BLaER1 (cell line): ENCODE results near the gene GHRHR.
A peak's percentile ranks its signal among the peaks of the same experiment; 100 is the strongest.

Source experiments
- H3K27ac ChIP-seq: shearing (Covaris generic); formaldehyde crosslinking; 2 replicates; pipeline ENCODE4 v1.8.1; 2022
- H3K27me3 ChIP-seq: shearing (Covaris generic); formaldehyde crosslinking; 2 replicates; pipeline ENCODE4 v1.8.1; 2022
- H3K36me3 ChIP-seq: shearing (Covaris generic); formaldehyde crosslinking; 2 replicates; pipeline ENCODE4 v1.8.1; 2022
- H3K4me1 ChIP-seq: shearing (Covaris generic); formaldehyde crosslinking; 2 replicates; pipeline ENCODE4 v1.8.1; 2022
- H3K4me2 ChIP-seq: shearing (Covaris generic); formaldehyde crosslinking; 2 replicates; pipeline ENCODE4 v1.8.1; 2022
- H3K4me3 ChIP-seq: shearing (Covaris generic); formaldehyde crosslinking; 2 replicates; pipeline ENCODE4 v1.8.1; 2022
- H3K9ac ChIP-seq: shearing (Covaris generic); formaldehyde crosslinking; 2 replicates; pipeline ENCODE4 v1.8.1; 2022
- H3K9me3 ChIP-seq: shearing (Covaris generic); formaldehyde crosslinking; 2 replicates; pipeline ENCODE4 v1.8.1; 2022
- H4K20me1 ChIP-seq: shearing (Covaris generic); formaldehyde crosslinking; 2 replicates; pipeline ENCODE4 v1.8.1; 2022
- Cebpa-rat ChIP-seq: shearing (Covaris generic); IDR thresholded peaks from 2 replicates; pipeline ENCODE4 v1.8.1; 2022

Gene GHRHR

DNA sequence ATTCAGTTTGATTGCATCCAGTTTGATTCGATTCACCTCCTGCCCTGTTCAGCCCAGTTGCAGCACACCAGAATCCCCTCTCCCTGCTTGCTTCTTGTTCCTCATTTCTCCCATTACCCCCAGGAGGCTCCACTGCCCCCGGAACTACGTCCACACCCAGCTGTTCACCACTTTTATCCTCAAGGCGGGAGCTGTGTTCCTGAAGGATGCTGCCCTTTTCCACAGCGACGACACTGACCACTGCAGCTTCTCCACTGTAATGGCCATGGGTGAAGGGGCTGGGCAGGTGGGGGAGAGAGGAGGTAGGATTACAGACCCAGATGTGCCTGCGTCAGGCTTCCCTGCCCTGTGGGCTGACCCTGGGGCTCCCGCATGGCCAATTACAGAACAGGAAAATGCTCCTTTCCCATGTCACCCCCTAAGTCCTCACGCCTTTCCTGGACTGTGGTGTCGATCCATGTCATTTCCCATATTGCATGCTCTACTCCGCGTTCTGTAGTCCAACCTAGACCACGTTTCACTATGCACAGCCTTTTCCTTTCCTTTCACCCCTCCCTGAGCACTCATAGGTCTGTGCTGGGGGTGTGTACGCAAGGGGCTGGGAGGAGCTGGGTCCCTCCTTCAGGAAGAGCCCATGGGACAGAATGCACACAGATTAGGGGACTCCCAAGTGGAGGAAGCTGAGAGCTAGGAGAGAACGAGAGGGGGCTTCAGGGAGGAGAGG is 8.2 kb downstream of the GHRHR start:
- Histone ChIP-seq H3K4me1 (peaks cover 58% of the 10 kb centered on the region), H4K20me1 (no peaks in the 10 kb centered on the region), H3K4me3 (no peak overlapping the region), H3K36me3 (no peaks in the 10 kb centered on the region), H3K27me3 (no peaks in the 10 kb centered on the region), H3K9me3 (no peaks in the 10 kb centered on the region), H3K27ac (no peak overlapping the region), H3K9ac (no peak overlapping the region), H3K4me2 (no peak overlapping the region)
- no peak for TF ChIP-seq Cebpa-rat

DNA sequence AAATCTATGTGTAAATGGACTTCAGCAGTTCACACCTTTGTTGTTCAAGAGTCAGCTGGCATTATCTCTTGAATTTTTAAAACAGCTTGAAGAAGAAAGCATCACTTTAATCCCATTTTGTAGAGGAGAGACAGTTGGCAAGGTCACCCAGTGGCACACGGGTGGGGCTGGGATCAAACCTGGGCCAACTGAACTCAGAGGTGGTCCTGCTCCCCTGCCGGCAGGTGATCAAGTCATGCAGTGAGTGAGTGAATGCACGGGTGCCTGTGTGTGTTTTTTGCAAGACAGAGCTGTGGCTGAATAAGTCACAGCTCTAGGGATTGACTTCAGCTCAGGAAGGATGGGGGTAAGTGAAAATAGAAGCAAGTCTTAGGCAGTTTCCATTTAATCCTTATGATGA is 9.5 kb downstream of the GHRHR start:
- H3K9ac ChIP-seq, result no peak overlapping the region
- H4K20me1 ChIP-seq, result no peaks in the 10 kb centered on the region
- no peak overlapping the region for H3K4me2 ChIP-seq
- H3K9me3 ChIP-seq, result no peaks in the 10 kb centered on the region
- no peaks in the 10 kb centered on the region for H3K27me3 ChIP-seq
- H3K4me1 ChIP-seq, result peaks cover 51% of the 10 kb centered on the region
- no peak overlapping the region for H3K27ac ChIP-seq
- TF ChIP-seq Cebpa-rat, result no peak
- no peak overlapping the region for H3K4me3 ChIP-seq
- H3K36me3 ChIP-seq, result no peaks in the 10 kb centered on the region

DNA sequence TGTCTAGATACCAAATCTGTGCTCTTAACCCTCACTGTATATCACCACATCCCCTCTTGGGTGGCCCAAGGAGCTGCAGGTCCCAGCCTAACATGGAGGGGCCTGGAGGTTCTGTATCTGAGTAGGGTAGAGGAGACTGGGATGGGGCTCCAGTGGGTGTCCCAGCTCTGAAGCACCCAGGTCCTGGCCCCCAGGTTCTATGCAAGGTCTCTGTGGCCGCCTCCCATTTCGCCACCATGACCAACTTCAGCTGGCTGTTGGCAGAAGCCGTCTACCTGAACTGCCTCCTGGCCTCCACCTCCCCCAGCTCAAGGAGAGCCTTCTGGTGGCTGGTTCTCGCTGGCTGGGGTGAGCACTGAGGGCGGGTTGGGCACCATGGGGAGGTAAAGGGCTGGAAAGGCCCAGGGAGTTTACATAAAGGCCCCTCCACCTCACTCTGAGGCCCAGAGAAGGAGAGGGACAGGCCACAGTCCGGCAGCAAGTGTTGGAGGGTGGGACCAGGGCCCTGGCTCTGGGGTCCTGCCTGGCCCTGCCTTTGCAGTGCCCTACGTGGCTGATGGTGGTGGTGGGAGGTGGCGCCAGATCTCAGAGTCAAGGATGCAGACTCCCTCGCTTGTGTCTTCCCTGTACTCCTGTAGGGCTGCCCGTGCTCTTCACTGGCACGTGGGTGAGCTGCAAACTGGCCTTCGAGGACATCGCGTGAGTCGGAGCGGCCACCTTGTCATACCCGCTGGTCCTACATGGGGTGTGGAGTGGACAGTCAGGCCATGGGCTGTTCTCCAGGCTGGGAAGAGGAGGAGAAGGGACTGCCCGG is 10.2 kb downstream of the GHRHR start:
- Histone ChIP-seq H3K4me2 (peak overlapping the region; percentile 55), H3K27me3 (no peaks in the 10 kb centered on the region), H3K9me3 (no peaks in the 10 kb centered on the region), H3K4me3 (no peak overlapping the region), H3K36me3 (no peaks in the 10 kb centered on the region), H3K27ac (no peak overlapping the region), H4K20me1 (no peaks in the 10 kb centered on the region), H3K9ac (no peak overlapping the region), H3K4me1 (peaks cover 44% of the 10 kb centered on the region)
- TF ChIP-seq Cebpa-rat, result no peak

DNA sequence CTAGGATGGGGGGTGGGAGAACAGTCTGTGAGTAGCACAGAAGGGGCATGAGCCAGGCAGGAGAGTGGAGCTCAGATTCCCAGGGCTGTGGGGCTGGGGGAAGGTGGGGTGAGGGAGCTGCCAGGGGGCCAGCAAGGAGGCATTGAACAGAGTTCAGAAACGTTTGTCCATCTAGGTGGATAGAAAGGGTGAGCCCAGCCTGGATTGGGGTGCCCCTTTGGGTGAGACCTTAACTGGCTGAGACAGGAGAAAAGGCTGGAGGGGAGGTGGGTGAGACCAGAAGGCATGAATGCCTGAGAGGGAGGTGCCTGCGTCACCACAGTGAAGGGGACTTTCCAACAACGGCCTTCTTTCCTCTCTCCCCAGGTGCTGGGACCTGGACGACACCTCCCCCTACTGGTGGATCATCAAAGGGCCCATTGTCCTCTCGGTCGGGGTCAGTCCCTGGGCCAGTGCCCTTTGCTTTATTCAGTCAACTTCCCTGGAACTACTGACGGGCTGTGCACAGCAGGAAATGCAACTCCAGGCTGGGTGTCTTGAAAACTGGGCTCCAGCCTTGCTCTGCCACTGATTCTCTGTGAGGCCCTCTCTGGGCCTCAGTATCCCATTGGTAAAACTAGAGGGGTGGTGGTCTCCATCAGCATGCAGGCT is 11.0 kb downstream of the GHRHR start:
- H3K9ac ChIP-seq, result no peak overlapping the region
- peaks cover 36% of the 10 kb centered on the region for H3K4me1 ChIP-seq
- H3K4me2 ChIP-seq, result peak overlapping the region; percentile 55
- no peak overlapping the region for H3K27ac ChIP-seq
- no peaks in the 10 kb centered on the region for H3K9me3 ChIP-seq
- no peak overlapping the region for H3K4me3 ChIP-seq
- H3K36me3 ChIP-seq, result no peaks in the 10 kb centered on the region
- no peaks in the 10 kb centered on the region for H4K20me1 ChIP-seq
- no peaks in the 10 kb centered on the region for H3K27me3 ChIP-seq
- TF ChIP-seq Cebpa-rat, result no peak

- Histone ChIP-seq H3K4me1 (peaks cover 30% of the 10 kb centered on the region), H3K9ac (no peak overlapping the region), H4K20me1 (no peaks in the 10 kb centered on the region), H3K9me3 (no peaks in the 10 kb centered on the region), H3K36me3 (no peaks in the 10 kb centered on the region), H3K27me3 (no peaks in the 10 kb centered on the region), H3K4me2 (no peak overlapping the region), H3K27ac (no peak overlapping the region), H3K4me3 (no peak overlapping the region)
- TF ChIP-seq Cebpa-rat, result no peak
These were observed 11.6 kb downstream of the GHRHR start for GRCh38 chr7:30975256-30975899.

DNA sequence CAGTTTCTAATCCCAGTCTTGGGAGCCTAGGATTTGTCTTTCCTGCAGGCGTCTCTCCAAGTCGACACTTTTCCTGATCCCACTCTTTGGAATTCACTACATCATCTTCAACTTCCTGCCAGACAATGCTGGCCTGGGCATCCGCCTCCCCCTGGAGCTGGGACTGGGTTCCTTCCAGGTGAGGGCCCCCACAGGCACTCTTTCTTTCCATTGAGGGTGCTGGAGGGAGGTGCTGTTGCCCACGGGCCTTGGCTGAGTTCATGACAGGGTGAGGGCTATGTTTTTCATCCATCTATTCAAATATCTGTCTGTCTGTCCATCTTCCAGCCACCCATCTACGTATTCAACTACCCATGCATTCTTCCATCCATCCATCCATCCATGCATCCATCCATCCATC is 12.6 kb downstream of the GHRHR start:
- Histone ChIP-seq H3K27me3 (no peaks in the 10 kb centered on the region), H3K9ac (no peak overlapping the region), H3K27ac (no peak overlapping the region), H3K36me3 (no peaks in the 10 kb centered on the region), H3K4me1 (peaks cover 20% of the 10 kb centered on the region), H4K20me1 (no peaks in the 10 kb centered on the region), H3K4me2 (no peak overlapping the region), H3K4me3 (no peak overlapping the region), H3K9me3 (no peaks in the 10 kb centered on the region)
- no peak for TF ChIP-seq Cebpa-rat

- Histone ChIP-seq H3K36me3 (no peaks in the 10 kb centered on the region), H3K27me3 (no peaks in the 10 kb centered on the region), H3K4me3 (no peak overlapping the region), H3K4me1 (peaks cover 12% of the 10 kb centered on the region; the same call in 1 of the 2 replicates), H3K27ac (no peak overlapping the region), H4K20me1 (no peaks in the 10 kb centered on the region), H3K9ac (no peak overlapping the region), H3K9me3 (no peaks in the 10 kb centered on the region), H3K4me2 (no peak overlapping the region)
- no peak for TF ChIP-seq Cebpa-rat
These were observed 13.5 kb downstream of the GHRHR start for GRCh38 chr7:30977222-30977621.

DNA sequence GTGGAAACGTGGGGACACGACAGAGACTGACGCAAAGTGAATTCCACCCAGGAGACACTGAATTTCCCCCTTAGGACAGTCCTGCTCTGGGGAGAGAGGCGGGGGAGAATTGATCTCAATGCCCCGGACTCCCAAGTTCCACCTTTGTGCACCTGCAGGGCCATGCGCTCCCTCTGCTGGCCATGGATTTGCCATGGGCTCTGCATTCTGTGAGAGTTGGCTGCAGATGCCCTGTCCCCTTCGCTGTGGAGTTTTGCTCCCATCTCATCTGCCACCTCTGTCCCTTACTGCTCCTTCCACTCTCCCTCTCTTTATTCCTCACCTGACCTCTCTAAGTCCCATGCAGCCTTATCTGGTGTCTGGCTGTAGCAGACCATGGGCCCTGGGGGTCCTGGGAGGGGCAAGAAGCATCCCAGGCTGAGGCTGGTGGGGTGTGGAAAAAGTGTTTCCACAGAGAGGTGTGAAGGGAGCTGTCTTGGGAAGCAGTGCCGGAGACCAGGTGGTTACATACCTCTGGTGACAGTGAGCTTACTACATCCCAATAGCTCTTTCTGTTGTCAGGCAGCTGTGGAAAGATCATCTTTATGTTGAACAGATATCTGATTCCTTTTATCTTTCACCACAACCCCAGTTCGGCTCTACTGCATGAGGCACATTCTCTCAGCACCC is 14.3 kb downstream of the GHRHR start:
- Histone ChIP-seq H3K27ac (no peak overlapping the region), H3K4me2 (no peak overlapping the region), H3K36me3 (no peaks in the 10 kb centered on the region), H3K9me3 (no peaks in the 10 kb centered on the region), H3K4me1 (peaks cover 10% of the 10 kb centered on the region; the same call in 1 of the 2 replicates), H4K20me1 (no peaks in the 10 kb centered on the region), H3K4me3 (no peak overlapping the region), H3K27me3 (no peaks in the 10 kb centered on the region), H3K9ac (no peak overlapping the region)
- TF ChIP-seq Cebpa-rat, result no peak

GRCh38 chr7:30979027-30979426 is 15.3 kb downstream of the GHRHR start:
- Histone ChIP-seq H3K27me3 (no peaks in the 10 kb centered on the region), H3K4me1 (peaks cover 10% of the 10 kb centered on the region; the same call in 1 of the 2 replicates), H3K4me3 (no peak overlapping the region), H3K4me2 (no peak overlapping the region), H3K9me3 (no peaks in the 10 kb centered on the region), H3K27ac (no peak overlapping the region), H4K20me1 (no peaks in the 10 kb centered on the region), H3K36me3 (no peaks in the 10 kb centered on the region), H3K9ac (no peak overlapping the region)
- no peak for TF ChIP-seq Cebpa-rat
